C4-2B (cell line): ENCODE data around the gene GDF7.

Source experiments
- CTCF ChIP-seq: fragments of 450-650 bp; conservative IDR thresholded peaks from 2 replicates; pipeline ENCODE4 v1.5.1; 2017; ENCODE audit warnings: mild to moderate bottlenecking
- ZFX ChIP-seq: fragments of 450-650 bp; IDR thresholded peaks from 2 replicates; pipeline ENCODE4 v1.6.1; 2017

GRCh38 chr2:20619624-20620024 is 47.3 kb upstream of the GDF7 start:
- TF ChIP-seq CTCF (no peak), ZFX (no peak)
